Measurements from ENCODE around the gene ROS1.
"Not testable (repeated sequence)": the region's sequence is repeated elsewhere in the genome, so short reads cannot be mapped to it uniquely, and the experiment has no call there.

The ROS1 gene

DNA sequence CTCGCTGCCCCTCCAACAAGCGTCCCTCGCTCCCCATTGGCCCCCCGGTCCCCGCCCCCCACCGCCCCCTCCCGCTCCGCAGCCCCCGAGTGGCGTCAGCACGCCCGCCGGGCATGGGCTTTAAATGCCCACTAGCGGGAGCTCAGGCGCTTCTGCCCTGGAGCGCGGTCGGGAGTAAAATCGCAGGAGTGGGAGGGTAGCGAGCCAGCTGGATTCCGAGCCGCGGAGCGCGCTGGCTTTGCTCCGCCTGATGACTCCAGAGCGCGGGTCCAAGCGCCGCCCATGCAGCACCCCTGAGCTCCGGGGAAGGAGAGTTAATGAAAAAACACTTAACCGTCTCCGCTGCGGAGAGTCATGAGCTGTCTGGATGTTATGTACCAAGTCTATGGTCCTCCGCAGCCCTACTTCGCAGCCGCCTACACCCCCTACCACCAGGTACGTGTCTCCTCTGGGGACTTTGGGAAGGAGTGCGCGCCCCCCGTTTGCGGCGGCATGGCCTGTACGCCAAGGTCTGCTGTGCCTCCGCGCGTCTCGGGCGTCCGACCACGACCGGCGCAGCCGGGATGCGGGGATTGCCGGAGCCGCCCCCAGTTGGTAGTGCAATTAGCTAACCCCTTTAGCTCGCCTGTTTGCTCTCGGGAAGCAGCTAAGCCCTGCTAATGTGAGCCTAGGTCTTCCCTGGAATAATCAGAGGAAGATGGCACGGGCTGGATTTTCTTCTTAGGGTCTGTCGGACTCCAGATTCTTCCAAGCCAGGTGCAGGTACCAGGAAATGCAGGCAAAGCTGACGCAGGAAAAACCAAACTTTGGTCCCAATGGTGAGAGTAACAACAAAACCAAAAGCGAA lies 160.1 kb downstream of the ROS1 start, which contains the start of gene VGLL2:
TSS of gene VGLL2 (plus strand) at position 149 of the 847 bp plus-strand sequence. CDS start at position 355, 206 bp downstream.
- no peak for DNase-seq

DNA sequence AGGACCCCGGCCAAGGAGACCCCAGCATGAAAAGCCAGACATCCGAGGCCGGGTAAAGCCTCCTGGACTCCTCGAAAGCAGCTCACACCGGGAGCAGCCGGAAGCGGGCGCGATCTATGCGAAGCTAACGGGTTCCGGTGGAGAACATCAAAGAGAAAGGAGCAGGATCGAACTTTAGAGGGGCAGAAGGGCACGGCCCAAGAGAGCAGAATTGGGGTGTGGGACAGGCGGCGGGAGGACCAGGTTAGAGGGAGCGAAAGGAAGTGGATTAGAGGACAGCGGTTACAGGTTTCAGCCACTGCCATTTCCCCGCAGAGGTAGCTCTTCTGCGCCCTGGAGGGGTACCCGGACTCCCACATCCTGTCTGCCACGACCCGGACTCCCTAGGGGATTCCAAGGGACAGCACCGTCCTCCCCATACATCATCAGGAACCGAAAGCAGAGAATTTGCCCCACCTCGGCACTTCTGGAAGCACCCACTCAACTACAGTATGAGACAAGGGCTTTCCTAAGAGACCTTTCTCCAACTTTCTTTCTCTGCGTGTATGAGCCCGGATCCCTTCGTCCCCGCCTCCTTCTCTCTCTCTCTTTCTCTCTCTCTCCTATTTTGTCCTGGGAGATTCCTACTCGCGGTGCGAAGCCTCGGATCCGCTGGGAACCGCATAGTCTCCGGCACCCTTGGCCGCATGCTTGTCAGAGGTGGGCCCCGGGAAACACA lies 160.9 kb downstream of the ROS1 start:
- DNase-seq, result no peak

DNA sequence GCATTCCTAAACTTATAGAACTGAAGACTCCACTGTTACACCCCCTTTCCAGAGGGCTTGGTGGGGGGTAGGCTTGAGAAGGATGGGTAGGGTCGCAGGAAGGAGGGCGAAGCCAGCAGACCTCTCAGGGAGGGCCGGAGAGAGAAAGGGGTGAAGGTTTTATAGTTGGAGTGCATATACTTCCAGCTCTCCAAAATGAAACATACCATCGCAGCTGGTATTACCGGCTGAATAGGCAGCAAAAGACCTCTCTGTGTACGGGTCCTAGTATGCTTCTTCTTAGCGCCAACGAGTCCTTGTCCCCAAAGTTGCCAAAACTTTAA lies 161.4 kb downstream of the ROS1 start:
- no peak for DNase-seq

DNA sequence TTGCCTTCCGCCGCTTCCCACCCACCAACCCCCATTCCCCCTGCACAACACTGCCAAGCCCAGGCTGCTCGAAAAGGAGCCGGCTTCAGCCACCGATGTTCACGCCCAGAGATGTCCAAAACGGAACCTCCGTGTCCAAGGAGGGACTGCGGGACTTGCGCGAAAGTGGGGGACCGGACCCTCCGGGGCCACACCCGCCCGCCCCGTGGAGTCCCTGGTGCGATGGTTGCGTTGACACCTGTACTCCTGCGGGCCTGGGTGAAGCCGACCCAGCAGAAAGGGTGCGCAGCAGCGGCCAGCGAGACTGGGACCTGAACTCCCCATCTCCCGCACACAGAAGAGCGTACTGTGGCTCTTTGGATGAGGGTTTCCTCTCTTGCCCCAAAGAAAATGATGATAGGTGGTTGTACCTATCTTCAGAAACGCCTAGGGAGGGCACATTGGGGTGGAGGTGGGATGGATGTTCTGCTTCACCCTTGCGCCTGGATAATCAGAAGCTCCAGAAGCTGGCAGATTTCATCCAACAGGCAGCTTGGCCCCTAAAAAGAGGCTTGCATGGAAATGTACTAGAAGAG lies 162.3 kb downstream of the ROS1 start:
- DNase-seq, result no peak

DNA sequence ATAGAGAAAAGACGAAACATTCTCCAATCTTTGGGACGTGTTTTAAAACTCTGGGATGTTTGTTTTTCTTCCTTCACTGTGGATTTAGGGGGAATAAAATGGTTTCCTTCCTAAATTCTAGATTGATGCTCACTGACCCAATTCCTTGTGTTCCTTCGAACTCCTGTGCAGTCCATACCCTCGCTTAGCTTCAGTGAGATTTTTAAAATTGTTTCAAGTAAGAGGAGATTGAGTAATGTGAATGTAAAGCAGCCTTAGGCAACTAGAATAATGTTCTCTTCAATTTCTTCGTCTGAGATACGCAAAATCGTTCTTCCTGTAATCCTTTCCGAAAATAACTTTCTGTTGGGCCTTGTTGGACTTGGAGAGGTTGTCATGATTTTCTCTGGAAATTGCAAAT lies 162.9 kb downstream of the ROS1 start:
- DNase-seq, result no peak

DNA sequence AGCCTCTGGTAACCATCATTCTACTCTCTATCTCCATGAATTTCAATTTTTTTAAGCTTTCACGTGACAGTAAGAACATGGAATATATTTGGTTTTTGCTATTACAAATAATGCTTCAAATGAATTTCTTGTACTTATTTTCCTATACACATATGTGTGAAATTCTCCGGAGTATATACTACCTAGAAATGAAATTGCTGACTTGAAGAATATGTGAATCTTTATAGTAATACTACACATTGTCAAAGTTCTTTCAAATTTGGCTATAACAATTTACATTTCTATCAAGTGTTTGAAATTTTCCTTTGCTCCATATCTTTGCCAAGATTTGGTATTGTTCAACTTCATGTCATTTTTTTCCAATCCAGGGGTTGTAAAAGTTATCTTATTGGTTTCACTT lies 172.0 kb downstream of the ROS1 start:
- DNase-seq, result no peak

DNA sequence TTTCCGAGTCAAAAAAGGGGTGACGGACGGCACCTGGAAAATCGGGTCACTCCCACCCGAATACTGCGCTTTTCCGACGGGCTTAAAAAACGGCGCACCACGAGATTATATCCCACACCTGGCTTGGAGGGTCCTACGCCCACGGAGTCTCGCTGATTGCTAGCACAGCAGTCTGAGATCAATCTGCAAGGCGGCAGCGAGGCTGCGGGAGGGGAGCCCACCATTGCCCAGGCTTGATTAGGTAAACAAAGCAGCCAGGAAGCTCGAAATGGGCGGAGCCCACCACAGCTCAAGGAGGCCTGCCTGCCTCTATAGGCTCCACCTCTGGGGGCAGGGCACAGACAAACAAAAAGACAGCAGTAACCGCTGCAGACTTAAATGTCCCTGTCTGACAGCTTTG lies 180.8 kb downstream of the ROS1 start:
- not testable (repeated sequence) for DNase-seq

DNA sequence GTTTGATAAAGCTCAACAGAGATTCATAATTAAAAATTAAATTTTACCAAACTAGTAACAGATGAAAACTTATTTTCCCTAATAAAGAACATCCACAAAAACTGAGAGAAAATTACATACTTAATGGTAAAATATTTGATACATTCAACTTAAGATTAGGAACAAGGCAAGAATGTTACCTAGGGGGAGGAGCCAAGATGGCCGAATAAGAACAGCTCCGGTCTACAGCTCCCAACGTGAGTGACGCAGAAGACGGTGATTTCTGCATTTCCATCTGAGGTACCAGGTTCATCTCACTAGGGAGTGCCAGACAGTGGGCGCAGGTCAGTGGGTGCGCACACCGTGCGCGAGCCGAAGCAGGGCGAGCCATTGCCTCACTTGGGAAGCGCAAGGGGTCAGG lies 181.2 kb downstream of the ROS1 start:
- not testable (repeated sequence) for DNase-seq
